Osteoblast (primary cell): ENCODE results near the gene RIPOR2. TPM values are rescaled to one million over a fixed set of nuclear protein-coding genes. Genes with fewer than 3 reads are reported as not detected.

ENCODE experiments used
- DNase-seq: peaks from one replicate; pipeline ENCODE4 v3.0.0; 2011; ENCODE audit warnings: low spot score, mixed read lengths; ENCODE audit not compliant: insufficient read length; ENCODE audit errors: missing footprints
- H2AFZ ChIP-seq: 2 replicates; pipeline ENCODE4 v1.6.0; 2011; ENCODE audit warnings: mild to moderate bottlenecking, low read length
- H3K27ac ChIP-seq: 2 replicates; pipeline ENCODE4 v1.5.1; 2011; ENCODE audit warnings: mild to moderate bottlenecking, low read depth, low read length, moderate library complexity
- H3K27me3 ChIP-seq: 2 replicates; pipeline ENCODE4 v1.6.0; 2012; ENCODE audit warnings: mild to moderate bottlenecking, control low read depth, inconsistent platforms, low read length, moderate library complexity; ENCODE audit not compliant: insufficient read depth
- H3K36me3 ChIP-seq: 2 replicates; pipeline ENCODE4 v1.5.1; 2011; ENCODE audit warnings: mild to moderate bottlenecking, low read length, control low read depth, moderate library complexity; ENCODE audit not compliant: insufficient read depth
- H3K4me1 ChIP-seq: 2 replicates; pipeline ENCODE4 v1.5.1; 2011; ENCODE audit warnings: mild to moderate bottlenecking, low read length, control low read depth, moderate library complexity; ENCODE audit not compliant: insufficient read depth
- H3K4me2 ChIP-seq: 2 replicates; pipeline ENCODE4 v1.6.0; 2011; ENCODE audit warnings: mild to moderate bottlenecking, low read length; ENCODE audit not compliant: insufficient read depth
- H3K4me3 ChIP-seq: fragments of 200-600 bp; sonication (generic); 3 replicates; pipeline ENCODE4 v1.5.1; 2012; ENCODE audit warnings: mild to moderate bottlenecking, low read length, inconsistent platforms; ENCODE audit not compliant: insufficient read depth
- H3K79me2 ChIP-seq: 2 replicates; pipeline ENCODE4 v1.6.0; 2012; ENCODE audit warnings: mild to moderate bottlenecking, low read length, control low read depth, inconsistent platforms; ENCODE audit not compliant: insufficient read depth
- H3K9me3 ChIP-seq: 2 replicates; pipeline ENCODE4 v1.5.1; 2011; ENCODE audit warnings: low read depth, low read length, control low read depth
- H4K20me1 ChIP-seq: 2 replicates; pipeline ENCODE4 v1.6.0; 2012; ENCODE audit warnings: mild to moderate bottlenecking, low read length, control low read depth; ENCODE audit not compliant: insufficient read depth
- CTCF ChIP-seq: IDR thresholded peaks from 2 replicates; pipeline ENCODE4 v1.5.1; 2011; ENCODE audit warnings: mild to moderate bottlenecking, low read depth, low read length, moderate library complexity; ENCODE audit errors: extremely low read depth
- total RNA-seq: library from RNA; depleted of rRNA; stranded (reverse); fragments of >200 nt; gene quantifications from 2 replicates; pipeline ENCODE4 v1.2.3, GENCODE V29; 2012

Gene RIPOR2
- total RNA-seq, 1 donor = 1.4 TPM

GRCh38 chr6:24858177-24858653 lies 77.5 kb downstream of the RIPOR2 start:
- Histone ChIP-seq H2AFZ (no peak overlapping the region), H3K4me3 (no peak overlapping the region), H3K79me2 (no peaks in the 10 kb centered on the region), H3K9me3 (no peaks in the 10 kb centered on the region), H3K4me1 (peaks cover 13% of the 10 kb centered on the region), H3K27me3 (no peaks in the 10 kb centered on the region), H3K36me3 (no peaks in the 10 kb centered on the region), H4K20me1 (no peaks in the 10 kb centered on the region), H3K27ac (no peak overlapping the region), H3K4me2 (no peak overlapping the region)
- no peak for TF ChIP-seq CTCF
- peak; percentile 38 for DNase-seq

DNA sequence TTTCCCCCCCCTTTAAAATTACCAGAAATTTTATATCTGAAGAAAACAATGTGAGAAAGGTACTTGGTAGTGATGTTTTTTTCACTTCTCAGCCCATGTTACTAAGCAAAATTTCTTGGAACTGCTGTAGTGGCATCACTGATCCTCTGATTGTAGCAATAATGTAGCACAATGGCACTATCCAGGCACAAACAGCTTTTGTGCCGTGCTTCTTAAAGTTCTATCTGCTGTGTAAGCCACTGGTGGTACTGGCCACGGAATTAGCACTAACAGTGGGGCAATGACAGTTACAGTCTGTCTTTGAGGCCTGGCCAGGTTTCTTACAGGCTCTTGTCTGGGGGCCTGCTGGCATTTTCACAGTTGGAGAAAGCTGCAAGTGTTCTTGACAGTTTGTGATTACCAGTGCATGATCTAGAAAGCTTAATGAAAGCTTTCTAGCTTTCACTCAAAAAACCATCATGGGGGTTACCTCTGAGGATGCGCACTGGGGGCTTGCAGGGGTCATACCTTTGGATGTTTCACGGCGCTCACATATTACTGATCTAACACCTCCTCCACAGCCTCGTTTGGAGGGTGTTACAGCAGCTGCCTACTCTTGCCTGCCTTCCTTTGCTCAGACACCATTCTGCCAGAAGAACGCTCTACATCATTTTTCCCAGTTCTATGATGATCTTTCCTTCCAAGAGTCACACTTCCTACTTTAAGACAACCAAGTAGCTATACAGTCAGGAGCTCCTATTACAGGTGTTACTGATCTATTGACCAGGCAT lies 78.7 kb downstream of the RIPOR2 start:
- Histone ChIP-seq H2AFZ (no peak overlapping the region), H4K20me1 (no peaks in the 10 kb centered on the region), H3K4me2 (no peak overlapping the region), H3K27me3 (no peaks in the 10 kb centered on the region), H3K4me1 (peaks cover 13% of the 10 kb centered on the region), H3K9me3 (no peaks in the 10 kb centered on the region), H3K36me3 (no peaks in the 10 kb centered on the region), H3K79me2 (no peaks in the 10 kb centered on the region), H3K27ac (no peak overlapping the region), H3K4me3 (no peak overlapping the region)
- no peak for TF ChIP-seq CTCF
- no peak for DNase-seq

GRCh38 chr6:24856246-24856599 lies 79.5 kb downstream of the RIPOR2 start:
- Histone ChIP-seq H3K27ac (no peak overlapping the region), H2AFZ (no peak overlapping the region), H3K4me3 (no peak overlapping the region), H4K20me1 (no peaks in the 10 kb centered on the region), H3K27me3 (no peaks in the 10 kb centered on the region), H3K9me3 (no peaks in the 10 kb centered on the region), H3K4me1 (peaks cover 13% of the 10 kb centered on the region), H3K79me2 (no peaks in the 10 kb centered on the region), H3K4me2 (peak overlapping the region; percentile 75), H3K36me3 (no peaks in the 10 kb centered on the region)
- no peak for TF ChIP-seq CTCF
- DNase-seq = no peak

GRCh38 chr6:24855395-24856245 lies 80.1 kb downstream of the RIPOR2 start:
- Histone ChIP-seq H3K36me3 (no peaks in the 10 kb centered on the region), H3K4me2 (peak overlapping the region; percentile 75), H3K4me3 (peak overlapping the region; percentile 38), H3K27ac (no peak overlapping the region), H2AFZ (peak overlapping the region; percentile 77), H3K4me1 (peaks cover 13% of the 10 kb centered on the region), H4K20me1 (no peaks in the 10 kb centered on the region), H3K27me3 (no peaks in the 10 kb centered on the region), H3K79me2 (no peaks in the 10 kb centered on the region), H3K9me3 (no peaks in the 10 kb centered on the region)
- TF ChIP-seq CTCF = peak; percentile 86
- DNase-seq = peak; percentile 85
